HepG2 (cell line): ENCODE results near the gene NRSN2. TPM values are rescaled to one million over a fixed set of nuclear protein-coding genes. Genes with fewer than 3 reads are reported as not detected.

ENCODE experiments used
- BRD4 ChIP-seq: sonication (generic); formaldehyde crosslinking; IDR thresholded peaks from 2 replicates; pipeline ENCODE4 v1.4.0; 2020; ENCODE audit warnings: missing genetic modification reagents
- GLMP ChIP-seq: sonication (generic); formaldehyde crosslinking; IDR thresholded peaks from 2 replicates; pipeline ENCODE4 v1.9.0; 2021; ENCODE audit warnings: missing genetic modification reagents, mild to moderate bottlenecking, borderline replicate concordance
- HNF1B ChIP-seq: sonication (generic); formaldehyde crosslinking; IDR thresholded peaks from 2 replicates; pipeline ENCODE4 v1.5.1; 2020; ENCODE audit warnings: mild to moderate bottlenecking, moderate library complexity, missing genetic modification reagents
- HOXA9 ChIP-seq: sonication (generic); formaldehyde crosslinking; IDR thresholded peaks from 2 replicates; pipeline ENCODE4 v1.8.1; 2022; ENCODE audit warnings: missing genetic modification reagents, mild to moderate bottlenecking, moderate library complexity, borderline replicate concordance
- JUND ChIP-seq: sonication (generic); formaldehyde crosslinking; IDR thresholded peaks from 2 replicates; pipeline ENCODE4 v1.8.0; 2022; ENCODE audit warnings: mild to moderate bottlenecking, missing genetic modification reagents
- MBNL3 ChIP-seq: fragments of 250-450 bp; sonication (Bioruptor Pico); conservative IDR thresholded peaks from 2 replicates; pipeline ENCODE4 v1.8.0; 2022; ENCODE audit warnings: mild to moderate bottlenecking, inconsistent platforms
- NR0B2 ChIP-seq: sonication (generic); formaldehyde crosslinking; IDR thresholded peaks from 2 replicates; pipeline ENCODE4 v1.4.0; 2020; ENCODE audit warnings: mild to moderate bottlenecking, missing genetic modification reagents
- RARG ChIP-seq: sonication (generic); formaldehyde crosslinking; IDR thresholded peaks from 2 replicates; pipeline ENCODE4 v1.4.0; 2020; ENCODE audit warnings: low read depth, mild to moderate bottlenecking, missing genetic modification reagents
- TBP ChIP-seq: sonication (generic); formaldehyde crosslinking; IDR thresholded peaks from 2 replicates; pipeline ENCODE4 v1.5.0; 2020; ENCODE audit warnings: missing genetic modification reagents
- ZBTB21 ChIP-seq: sonication (generic); formaldehyde crosslinking; IDR thresholded peaks from 2 replicates; pipeline ENCODE4 v1.4.0; 2020; ENCODE audit warnings: missing genetic modification reagents
- ZFP36L2 ChIP-seq: sonication (generic); formaldehyde crosslinking; IDR thresholded peaks from 2 replicates; pipeline ENCODE4 v1.4.0; 2020; ENCODE audit warnings: missing genetic modification reagents
- ZNF512 ChIP-seq: sonication (generic); formaldehyde crosslinking; IDR thresholded peaks from 2 replicates; pipeline ENCODE4 v1.4.0; 2020; ENCODE audit warnings: mild to moderate bottlenecking, missing genetic modification reagents
- ZNF563 ChIP-seq: sonication (generic); formaldehyde crosslinking; IDR thresholded peaks from 2 replicates; pipeline ENCODE4 v1.8.0; 2022; ENCODE audit warnings: mild to moderate bottlenecking, moderate library complexity, missing genetic modification reagents
- ZNF564 ChIP-seq: sonication (generic); formaldehyde crosslinking; IDR thresholded peaks from 2 replicates; pipeline ENCODE4 v1.8.1; 2023; ENCODE audit warnings: mild to moderate bottlenecking, missing genetic modification reagents
- ZNF652 ChIP-seq: IDR thresholded peaks from 2 replicates; pipeline ENCODE4 v1.6.1; 2016; ENCODE audit warnings: low read depth, borderline replicate concordance
- ZSCAN30 ChIP-seq: sonication (generic); formaldehyde crosslinking; IDR thresholded peaks from 2 replicates; pipeline ENCODE4 v1.5.0; 2020; ENCODE audit warnings: mild to moderate bottlenecking, missing genetic modification reagents
- polyA plus RNA-seq, 8 experiments: library from polyadenylated mRNA; depleted of rRNA in 3 of 8; stranded (reverse) in 7 of 8; unstranded in 1 of 8; fragments of >200 nt; fragmentation: Illumina TruSeq in 4 of 8; extraction: Trizol in 4 of 8; gene quantifications; 2 replicates each; pipeline versions ENCODE4 v1.2.1 to v1.2.3, GENCODE V29; 2011 to 2016; ENCODE audit warnings: low read depth in 4 of 8, missing spikeins in 1 of 8, mixed read lengths in 1 of 8; ENCODE audit not compliant: insufficient read depth in 1 of 8
- total RNA-seq, 5 experiments: library from RNA; depleted of rRNA; stranded (reverse); fragments of >200 nt; fragmentation: Illumina TruSeq; extraction: Trizol; gene quantifications; 2 replicates each; pipeline ENCODE4 v1.2.3, GENCODE V29; 2016; ENCODE audit warnings: low read depth in 1 of 5
- TF ChIP-seq, protein P1 (sequence below): IDR thresholded peaks from 2 replicates; pipeline ENCODE4 v1.6.1; 2012; ENCODE audit warnings: low read length, improper control_type of control experiment
- TF ChIP-seq, protein P2 (sequence below): sonication (generic); formaldehyde crosslinking; IDR thresholded peaks from 2 replicates; pipeline ENCODE4 v1.4.0; 2020; ENCODE audit warnings: missing genetic modification reagents

NRSN2 gene
- total and polyA plus RNA-seq, 2 of the 13 experiments (the other 11 are each of a cell fraction or from before 2014, with no cell fraction given) = 32.3 to 49.4 TPM

- TF ChIP-seq HNF1B (CRISPR knock-in tag) (peak; percentile 96), ZFP36L2 (CRISPR knock-in tag) (no peak), TBP (CRISPR knock-in tag) (no peak), ZBTB21 (CRISPR knock-in tag) (peak; percentile 61; the same call in 1 of the 2 replicates), GLMP (CRISPR knock-in tag) (no peak), HOXA9 (CRISPR knock-in tag) (peak; percentile 85; the same call in 1 of the 2 replicates), ZNF564 (CRISPR knock-in tag) (peak; percentile 75; the same call in 1 of the 2 replicates), JUND (CRISPR knock-in tag) (peak; percentile 85), ZNF652 (CRISPR knock-in tag) (no peak), RARG (no peak), NR0B2 (CRISPR knock-in tag) (no peak), ZNF563 (CRISPR knock-in tag) (peak; percentile 95; the same call in 1 of the 2 replicates), MBNL3 (CRISPR knock-in tag) (no peak), ZNF512 (CRISPR knock-in tag) (peak; percentile 72; the same call in 1 of the 2 replicates), BRD4 (CRISPR knock-in tag) (peak; percentile 88), ZSCAN30 (0 out of 2 replicates have a peak, but pooled peaks have one; percentile 67)
- TF ChIP-seq, protein P1, sequence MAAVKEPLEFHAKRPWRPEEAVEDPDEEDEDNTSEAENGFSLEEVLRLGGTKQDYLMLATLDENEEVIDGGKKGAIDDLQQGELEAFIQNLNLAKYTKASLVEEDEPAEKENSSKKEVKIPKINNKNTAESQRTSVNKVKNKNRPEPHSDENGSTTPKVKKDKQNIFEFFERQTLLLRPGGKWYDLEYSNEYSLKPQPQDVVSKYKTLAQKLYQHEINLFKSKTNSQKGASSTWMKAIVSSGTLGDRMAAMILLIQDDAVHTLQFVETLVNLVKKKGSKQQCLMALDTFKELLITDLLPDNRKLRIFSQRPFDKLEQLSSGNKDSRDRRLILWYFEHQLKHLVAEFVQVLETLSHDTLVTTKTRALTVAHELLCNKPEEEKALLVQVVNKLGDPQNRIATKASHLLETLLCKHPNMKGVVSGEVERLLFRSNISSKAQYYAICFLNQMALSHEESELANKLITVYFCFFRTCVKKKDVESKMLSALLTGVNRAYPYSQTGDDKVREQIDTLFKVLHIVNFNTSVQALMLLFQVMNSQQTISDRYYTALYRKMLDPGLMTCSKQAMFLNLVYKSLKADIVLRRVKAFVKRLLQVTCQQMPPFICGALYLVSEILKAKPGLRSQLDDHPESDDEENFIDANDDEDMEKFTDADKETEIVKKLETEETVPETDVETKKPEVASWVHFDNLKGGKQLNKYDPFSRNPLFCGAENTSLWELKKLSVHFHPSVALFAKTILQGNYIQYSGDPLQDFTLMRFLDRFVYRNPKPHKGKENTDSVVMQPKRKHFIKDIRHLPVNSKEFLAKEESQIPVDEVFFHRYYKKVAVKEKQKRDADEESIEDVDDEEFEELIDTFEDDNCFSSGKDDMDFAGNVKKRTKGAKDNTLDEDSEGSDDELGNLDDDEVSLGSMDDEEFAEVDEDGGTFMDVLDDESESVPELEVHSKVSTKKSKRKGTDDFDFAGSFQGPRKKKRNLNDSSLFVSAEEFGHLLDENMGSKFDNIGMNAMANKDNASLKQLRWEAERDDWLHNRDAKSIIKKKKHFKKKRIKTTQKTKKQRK = no peak
- TF ChIP-seq, protein P2, sequence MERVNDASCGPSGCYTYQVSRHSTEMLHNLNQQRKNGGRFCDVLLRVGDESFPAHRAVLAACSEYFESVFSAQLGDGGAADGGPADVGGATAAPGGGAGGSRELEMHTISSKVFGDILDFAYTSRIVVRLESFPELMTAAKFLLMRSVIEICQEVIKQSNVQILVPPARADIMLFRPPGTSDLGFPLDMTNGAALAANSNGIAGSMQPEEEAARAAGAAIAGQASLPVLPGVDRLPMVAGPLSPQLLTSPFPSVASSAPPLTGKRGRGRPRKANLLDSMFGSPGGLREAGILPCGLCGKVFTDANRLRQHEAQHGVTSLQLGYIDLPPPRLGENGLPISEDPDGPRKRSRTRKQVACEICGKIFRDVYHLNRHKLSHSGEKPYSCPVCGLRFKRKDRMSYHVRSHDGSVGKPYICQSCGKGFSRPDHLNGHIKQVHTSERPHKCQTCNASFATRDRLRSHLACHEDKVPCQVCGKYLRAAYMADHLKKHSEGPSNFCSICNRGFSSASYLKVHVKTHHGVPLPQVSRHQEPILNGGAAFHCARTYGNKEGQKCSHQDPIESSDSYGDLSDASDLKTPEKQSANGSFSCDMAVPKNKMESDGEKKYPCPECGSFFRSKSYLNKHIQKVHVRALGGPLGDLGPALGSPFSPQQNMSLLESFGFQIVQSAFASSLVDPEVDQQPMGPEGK (CRISPR knock-in tag) = peak; percentile 100
Observed at GRCh38 chr20:371755-372542, 25.0 kb downstream of the NRSN2 start (continued).
